SK-N-SH (cell line): ENCODE results near the gene POLR1A. TPM values are rescaled to one million over a fixed set of nuclear protein-coding genes. Genes with fewer than 3 reads are reported as not detected.

Experiments
- CTCF ChIA-PET: fragments of 300-600, 350-600 bp; formaldehyde crosslinking; extraction: SDS; loops from one replicate; lab custom pipeline; 2021; lab: Yijun Ruan, JAX
- POLR2A ChIA-PET: fragments of 350-600 bp; sonication (Branson Sonifier 250); formaldehyde crosslinking; extraction: SDS; loops from one replicate; lab custom pipeline; 2020; ENCODE audit warnings: antibody characterized with exemption, inconsistent platforms; lab: Yijun Ruan, JAX
- DNase-seq: peaks from one replicate; pipeline ENCODE4 v3.0.0; 2012
- H2AFZ ChIP-seq: fragments of 200-600 bp; sonication (generic); 2 replicates; pipeline ENCODE4 v1.8.1; 2016; ENCODE audit warnings: antibody characterized with exemption, mild to moderate bottlenecking, low read depth
- H3F3A ChIP-seq: fragments of 200-600 bp; sonication (generic); replicated peaks from 2 replicates; pipeline ENCODE3; 2016; ENCODE audit warnings: antibody characterized with exemption, mild to moderate bottlenecking; ENCODE audit not compliant: insufficient read depth
- H3K27ac ChIP-seq, 2 experiments: fragments of 200-500 bp in 1 of 2; fragments of 200-600 bp in 1 of 2; sonication (Bioruptor generic) in 1 of 2; sonication (generic), shearing (Covaris generic) in 1 of 2; 2 replicates each; pipeline versions ENCODE4 v1.5.1 to v1.6.1; 2014 to 2016; ENCODE audit warnings: low read depth in 2 of 2, inconsistent platforms in 1 of 2, low read length in 1 of 2, mild to moderate bottlenecking in 1 of 2, mixed read lengths in 1 of 2
- H3K27me3 ChIP-seq: fragments of 200-600 bp; sonication (generic), shearing (Covaris generic); 2 replicates; pipeline ENCODE4 v1.6.1; 2016; ENCODE audit warnings: mixed run types; ENCODE audit not compliant: insufficient read depth
- H3K36me3 ChIP-seq, 2 experiments: fragments of 200-500 bp in 1 of 2; fragments of 200-600 bp in 1 of 2; sonication (Bioruptor generic) in 1 of 2; sonication (generic) in 1 of 2; replicated peaks in 1 of 2; 2 replicates each; pipeline versions ENCODE3 to v1.5.1; 2014 to 2016; ENCODE audit warnings: low read length in 1 of 2, mild to moderate bottlenecking in 1 of 2; ENCODE audit not compliant: insufficient read depth in 2 of 2, control insufficient read depth in 1 of 2
- H3K4me1 ChIP-seq, 2 experiments: fragments of 200-500 bp in 1 of 2; fragments of 200-600 bp in 1 of 2; sonication (Bioruptor generic) in 1 of 2; sonication (generic), shearing (Covaris generic) in 1 of 2; 2 replicates each; pipeline versions ENCODE4 v1.5.1 to v1.6.1; 2014 to 2016; ENCODE audit warnings: low read depth in 1 of 2, low read length in 1 of 2, mixed run types in 1 of 2; ENCODE audit not compliant: insufficient read depth in 2 of 2, control insufficient read depth in 1 of 2
- H3K4me2 ChIP-seq: fragments of 200-600 bp; sonication (generic), shearing (Covaris generic); 2 replicates; pipeline ENCODE4 v1.6.1; 2017; ENCODE audit warnings: mixed run types
- H3K4me3 ChIP-seq, 2 experiments: fragments of 200-500 bp in 1 of 2; fragments of 200-600 bp in 1 of 2; sonication (Bioruptor generic) in 1 of 2; sonication (generic), shearing (Covaris generic) in 1 of 2; 2 replicates each; pipeline versions ENCODE4 v1.5.1 to v1.8.1; 2014 to 2016; ENCODE audit warnings: low read depth in 2 of 2, inconsistent platforms in 1 of 2, low read length in 1 of 2, mild to moderate bottlenecking in 1 of 2, mixed read lengths in 1 of 2, moderate library complexity in 1 of 2
- H3K79me2 ChIP-seq: fragments of 200-600 bp; sonication (generic); 2 replicates; pipeline ENCODE4 v1.8.1; 2017; ENCODE audit warnings: mild to moderate bottlenecking; ENCODE audit not compliant: insufficient read depth
- H3K9ac ChIP-seq: fragments of 200-600 bp; sonication (generic); 2 replicates; pipeline ENCODE4 v1.6.1; 2017; ENCODE audit warnings: mixed run types
- H3K9me2 ChIP-seq: fragments of 200-600 bp; sonication (generic); 2 replicates; pipeline ENCODE4 v1.6.1; 2017; ENCODE audit warnings: mixed run types
- H3K9me3 ChIP-seq: fragments of 200-600 bp; sonication (generic); 2 replicates; pipeline ENCODE4 v1.6.1; 2017; ENCODE audit warnings: mixed run types, mild to moderate bottlenecking, moderate library complexity
- H4K20me1 ChIP-seq: fragments of 200-600 bp; sonication (generic); 2 replicates; pipeline ENCODE4 v1.6.1; 2017; ENCODE audit warnings: mild to moderate bottlenecking, mixed run types; ENCODE audit not compliant: insufficient read depth
- CTCF ChIP-seq: fragments of 200-600 bp; sonication (generic); IDR thresholded peaks from 2 replicates; pipeline ENCODE4 v1.6.1; 2017; ENCODE audit warnings: antibody characterized with exemption, mild to moderate bottlenecking, moderate library complexity
- ELF1 ChIP-seq: IDR thresholded peaks from 2 replicates; pipeline ENCODE4 v1.4.0; 2012
- EP300 ChIP-seq, 2 experiments: IDR thresholded peaks; 2 replicates each; pipeline versions ENCODE4 v1.4.0 to v1.6.1; 2012; ENCODE audit warnings: borderline replicate concordance in 1 of 2, low read depth in 1 of 2, low read length in 1 of 2
- FOSL2 ChIP-seq: IDR thresholded peaks from 2 replicates; pipeline ENCODE4 v1.4.0; 2012; ENCODE audit warnings: low read depth, mild to moderate bottlenecking, moderate library complexity, borderline replicate concordance
- FOXJ3 ChIP-seq: sonication (generic); formaldehyde crosslinking; IDR thresholded peaks from 2 replicates; pipeline ENCODE4 v1.5.1; 2020; ENCODE audit warnings: mild to moderate bottlenecking, missing genetic modification reagents
- GABPA ChIP-seq: IDR thresholded peaks from 2 replicates; pipeline ENCODE4 v1.4.0; 2012; ENCODE audit warnings: low read depth, mild to moderate bottlenecking
- JUND ChIP-seq: IDR thresholded peaks from 2 replicates; pipeline ENCODE4 v1.4.0; 2012
- POLR2AphosphoS5 ChIP-seq: IDR thresholded peaks from 2 replicates; pipeline ENCODE4 v1.6.1; 2012; ENCODE audit warnings: low read depth, low read length
- RXRA ChIP-seq: IDR thresholded peaks from 2 replicates; pipeline ENCODE4 v1.4.0; 2012; ENCODE audit warnings: low read depth, mild to moderate bottlenecking, borderline replicate concordance
- SMC3 ChIP-seq: IDR thresholded peaks from 2 replicates; pipeline ENCODE4 v1.6.1; 2012; ENCODE audit warnings: low read depth, low read length, improper control_type of control experiment
- TAF1 ChIP-seq: IDR thresholded peaks from 2 replicates; pipeline ENCODE4 v1.6.1; 2012; ENCODE audit warnings: low read depth, mild to moderate bottlenecking, low read length, moderate library complexity, borderline replicate concordance
- TEAD4 ChIP-seq: IDR thresholded peaks from 2 replicates; pipeline ENCODE4 v1.4.0; 2012; ENCODE audit warnings: mild to moderate bottlenecking, borderline replicate concordance; ENCODE audit not compliant: insufficient read depth
- USF1 ChIP-seq: IDR thresholded peaks from 2 replicates; pipeline ENCODE4 v1.4.0; 2012; ENCODE audit warnings: low read depth, borderline replicate concordance
- USF2 ChIP-seq: fragments of 150-350 bp; IDR thresholded peaks from 2 replicates; pipeline ENCODE4 v1.6.1; 2017; ENCODE audit warnings: antibody characterized with exemption, low read length, low read depth, borderline replicate concordance
- YY1 ChIP-seq: IDR thresholded peaks from 2 replicates; pipeline ENCODE4 v1.4.0; 2012; ENCODE audit warnings: low read depth, mild to moderate bottlenecking
- ZBTB33 ChIP-seq: IDR thresholded peaks from 2 replicates; pipeline ENCODE4 v1.4.0; 2012; ENCODE audit warnings: low read depth, borderline replicate concordance
- whole genome bisulfite sequencing: methylation state at CpG from one replicate; pipeline ENCODE4 v1.1.6; 2017; ENCODE audit warnings: low lambda C conversion rate; 5-methylcytosine and 5-hydroxymethylcytosine counted together
- polyA plus RNA-seq, 3 experiments: library from polyadenylated mRNA; depleted of rRNA; stranded (reverse); fragments of >200 nt; gene quantifications; 2 replicates each; pipeline ENCODE4 v1.2.3, GENCODE V29; 2012
- TF ChIP-seq, protein P1 (sequence below): IDR thresholded peaks from 2 replicates; pipeline ENCODE4 v1.6.1; 2012; ENCODE audit warnings: mild to moderate bottlenecking, low read depth, low read length, moderate library complexity

POLR1A gene
- polyA plus RNA-seq, 1 of the 3 experiments (the other 2 are of a cell fraction): 6.1 TPM

DNA sequence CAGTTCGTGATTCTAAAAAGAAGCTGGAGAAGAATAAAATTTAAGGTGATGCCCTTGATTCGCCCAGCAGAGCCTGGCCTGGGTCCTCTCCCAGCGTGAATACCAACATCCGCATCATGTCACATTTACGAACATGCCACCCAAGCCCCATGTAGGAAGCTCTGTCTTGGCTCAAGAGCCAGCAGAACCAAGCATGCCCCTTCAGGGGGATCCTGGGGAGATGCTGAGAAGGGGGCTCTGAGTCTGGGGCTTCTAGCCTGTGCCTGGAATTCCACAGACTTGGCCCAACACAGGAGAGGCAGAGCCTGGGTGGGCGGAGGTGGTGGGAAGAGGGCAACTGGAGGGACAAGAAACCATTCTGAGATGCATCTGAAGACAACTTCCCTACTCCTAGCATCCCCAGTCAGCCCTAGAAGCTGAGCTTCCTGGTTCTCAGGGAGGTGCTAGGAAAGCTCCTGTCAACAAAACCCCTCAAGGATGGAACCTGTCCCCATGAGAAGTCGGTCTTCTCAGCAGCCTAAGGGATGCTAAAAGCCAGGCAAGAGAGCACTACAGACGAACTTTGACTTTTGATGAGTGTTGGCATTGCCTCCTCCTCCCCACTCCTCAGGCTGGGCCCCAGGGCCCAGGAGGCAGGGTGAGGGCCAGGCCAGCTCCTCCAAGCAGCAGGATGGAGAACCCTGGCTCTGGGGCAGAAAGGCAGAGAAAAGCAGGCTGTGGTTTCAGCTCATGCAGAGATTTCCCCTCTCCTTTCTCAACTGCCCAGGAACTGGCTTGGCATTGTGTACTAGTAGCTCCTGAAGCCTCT, 57.9 kb downstream of the POLR1A start:
- no peaks in the 10 kb centered on the region for H3K27me3 ChIP-seq
- H3K4me2 ChIP-seq: no peak overlapping the region
- H3K9ac ChIP-seq: no peak overlapping the region
- POLR2A ChIA-PET: no interaction called here
- no peak for DNase-seq
- H3K4me1 ChIP-seq: peaks cover 0 to 14% of the 10 kb centered on the region in 2 experiments; a peak in 2 of 4 replicates
- no peak overlapping the region for H3K4me3 ChIP-seq
- no peak overlapping the region for H2AFZ ChIP-seq
- no peaks in the 10 kb centered on the region for H3K79me2 ChIP-seq
- 91% methylated on average over 8 of the region's 8 CpGs for WGBS
- TF ChIP-seq USF1: no peak
- TF ChIP-seq ZBTB33: no peak
- TF ChIP-seq USF2: no peak
- TF ChIP-seq, protein P1, sequence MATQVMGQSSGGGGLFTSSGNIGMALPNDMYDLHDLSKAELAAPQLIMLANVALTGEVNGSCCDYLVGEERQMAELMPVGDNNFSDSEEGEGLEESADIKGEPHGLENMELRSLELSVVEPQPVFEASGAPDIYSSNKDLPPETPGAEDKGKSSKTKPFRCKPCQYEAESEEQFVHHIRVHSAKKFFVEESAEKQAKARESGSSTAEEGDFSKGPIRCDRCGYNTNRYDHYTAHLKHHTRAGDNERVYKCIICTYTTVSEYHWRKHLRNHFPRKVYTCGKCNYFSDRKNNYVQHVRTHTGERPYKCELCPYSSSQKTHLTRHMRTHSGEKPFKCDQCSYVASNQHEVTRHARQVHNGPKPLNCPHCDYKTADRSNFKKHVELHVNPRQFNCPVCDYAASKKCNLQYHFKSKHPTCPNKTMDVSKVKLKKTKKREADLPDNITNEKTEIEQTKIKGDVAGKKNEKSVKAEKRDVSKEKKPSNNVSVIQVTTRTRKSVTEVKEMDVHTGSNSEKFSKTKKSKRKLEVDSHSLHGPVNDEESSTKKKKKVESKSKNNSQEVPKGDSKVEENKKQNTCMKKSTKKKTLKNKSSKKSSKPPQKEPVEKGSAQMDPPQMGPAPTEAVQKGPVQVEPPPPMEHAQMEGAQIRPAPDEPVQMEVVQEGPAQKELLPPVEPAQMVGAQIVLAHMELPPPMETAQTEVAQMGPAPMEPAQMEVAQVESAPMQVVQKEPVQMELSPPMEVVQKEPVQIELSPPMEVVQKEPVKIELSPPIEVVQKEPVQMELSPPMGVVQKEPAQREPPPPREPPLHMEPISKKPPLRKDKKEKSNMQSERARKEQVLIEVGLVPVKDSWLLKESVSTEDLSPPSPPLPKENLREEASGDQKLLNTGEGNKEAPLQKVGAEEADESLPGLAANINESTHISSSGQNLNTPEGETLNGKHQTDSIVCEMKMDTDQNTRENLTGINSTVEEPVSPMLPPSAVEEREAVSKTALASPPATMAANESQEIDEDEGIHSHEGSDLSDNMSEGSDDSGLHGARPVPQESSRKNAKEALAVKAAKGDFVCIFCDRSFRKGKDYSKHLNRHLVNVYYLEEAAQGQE: no peak
- TF ChIP-seq JUND: no peak
- no peak for TF ChIP-seq ELF1
- TF ChIP-seq TAF1: no peak
- no peak for TF ChIP-seq GABPA
- no peak for TF ChIP-seq FOXJ3 (CRISPR knock-in tag)
- no peak for TF ChIP-seq YY1
- TF ChIP-seq RXRA: no peak
- TF ChIP-seq SMC3: no peak
- no peak for TF ChIP-seq TEAD4
- TF ChIP-seq FOSL2: no peak
- TF ChIP-seq EP300 (IDR thresholded peaks at IDR 0.05; ENCODE audit: borderline replicate concordance in 1 of 2, low read depth in 1 of 2, low read length in 1 of 2): no peak
- no peak for TF ChIP-seq POLR2AphosphoS5
- no peak for TF ChIP-seq CTCF
- H3K27ac ChIP-seq: peak overlapping the region in 1 of 2 experiments; percentile 34; a peak in 2 of 4 replicates
- H3F3A ChIP-seq: no peaks in the 10 kb centered on the region
- no peaks in the 10 kb centered on the region for H3K9me2 ChIP-seq
- H4K20me1 ChIP-seq: no peaks in the 10 kb centered on the region
- H3K36me3 ChIP-seq: peaks cover 44 to 87% of the 10 kb centered on the region in 2 experiments
- CTCF ChIA-PET: interaction anchor here (1.4 to 2.8 kb wide), 2 partner anchors 12 to 159 kb away, joined by 3 to 7 read pairs; partner anchors contain the start of gene ST3GAL5
- no peaks in the 10 kb centered on the region for H3K9me3 ChIP-seq
